SK-N-MC (cell line): Measurements from ENCODE around the gene DNAJC7.

Source experiments
- EZH2 ChIP-seq: fragments of 200-600 bp; sonication (generic); IDR thresholded peaks from one replicate; pipeline ENCODE4 v1.6.1; 2017; ENCODE audit warnings: antibody characterized with exemption
- POLR2AphosphoS5 ChIP-seq: IDR thresholded peaks from 2 replicates; pipeline ENCODE4 v1.6.1; 2012; ENCODE audit warnings: mild to moderate bottlenecking, low read depth, low read length, borderline replicate concordance

DNA sequence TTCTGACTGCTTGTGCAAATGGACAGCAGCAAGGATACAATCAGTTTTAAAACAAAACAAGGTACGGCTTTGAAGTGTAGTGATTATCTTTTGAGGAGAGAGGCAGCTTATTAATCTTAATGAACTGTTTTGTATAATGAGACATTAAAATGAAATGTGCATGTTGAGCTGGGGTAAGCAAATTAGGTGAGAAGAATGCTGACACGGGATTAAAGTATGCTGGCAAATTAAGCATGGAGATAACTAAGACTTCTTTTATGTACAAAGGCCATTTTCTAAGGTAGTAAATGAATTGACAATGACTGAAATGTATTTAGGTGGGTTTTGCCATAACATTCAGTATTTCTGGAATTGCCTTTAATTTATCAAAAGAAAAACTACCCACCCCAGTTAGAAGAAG lies 18.7 kb downstream of the DNAJC7 start:
- TF ChIP-seq POLR2AphosphoS5 (no peak), EZH2 (no peak)
